Stimulated activated CD8-positive, alpha-beta memory T cell treated with anti-CD3 and anti-CD28 coated beads, Interleukin-12 subunit alpha, Interleukin-12 subunit beta, amount 100 ng/mL, for 1 hour (primary cell): ENCODE measurements around the gene KATNB1.
"Not testable (repeated sequence)": the region's sequence is repeated elsewhere in the genome, so short reads cannot be mapped to it uniquely, and the experiment has no call there.

Source experiments
- DNase-seq: peaks from one replicate; pipeline ENCODE4 v3.0.0-alpha.2; 2020; ENCODE audit warnings: low read depth

Gene KATNB1

DNA sequence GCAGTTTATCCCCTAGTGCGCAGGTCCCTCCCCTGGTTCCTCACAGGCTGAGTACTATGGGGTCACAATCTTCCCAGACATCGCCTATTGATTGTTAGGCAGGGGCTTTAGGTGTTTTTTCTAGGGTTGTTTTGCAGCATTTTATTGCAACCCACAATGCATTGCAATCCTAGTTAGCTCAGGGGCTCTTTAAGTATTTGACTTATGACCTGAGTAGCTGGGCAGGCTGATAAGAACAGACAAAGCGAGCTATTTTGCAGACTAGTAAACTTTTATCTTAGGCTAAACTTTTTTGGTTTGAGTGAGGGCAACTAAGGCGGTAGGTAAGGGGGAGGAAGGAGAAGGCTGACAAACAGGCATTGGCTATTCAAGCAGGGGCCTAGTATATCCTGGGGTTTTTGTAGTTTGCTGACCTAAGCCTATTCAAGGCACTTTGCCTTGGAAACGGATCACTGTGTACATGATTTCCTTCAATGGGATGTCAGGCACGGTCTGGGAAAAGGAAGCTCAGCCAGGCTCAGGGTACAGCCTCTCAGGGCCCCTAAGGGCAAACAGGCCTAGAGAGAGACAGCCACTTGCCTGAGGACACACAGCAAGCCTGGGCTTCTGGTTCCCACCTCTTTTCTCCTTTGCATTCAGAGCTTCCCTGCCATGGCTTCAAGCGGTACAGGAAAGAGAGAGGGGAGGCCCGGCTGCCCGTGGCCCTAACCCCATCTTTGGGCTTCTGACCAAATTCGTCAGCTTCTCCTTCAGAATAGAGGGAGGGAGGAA lies 34.6 kb upstream of the KATNB1 start:
- no peak for DNase-seq

DNA sequence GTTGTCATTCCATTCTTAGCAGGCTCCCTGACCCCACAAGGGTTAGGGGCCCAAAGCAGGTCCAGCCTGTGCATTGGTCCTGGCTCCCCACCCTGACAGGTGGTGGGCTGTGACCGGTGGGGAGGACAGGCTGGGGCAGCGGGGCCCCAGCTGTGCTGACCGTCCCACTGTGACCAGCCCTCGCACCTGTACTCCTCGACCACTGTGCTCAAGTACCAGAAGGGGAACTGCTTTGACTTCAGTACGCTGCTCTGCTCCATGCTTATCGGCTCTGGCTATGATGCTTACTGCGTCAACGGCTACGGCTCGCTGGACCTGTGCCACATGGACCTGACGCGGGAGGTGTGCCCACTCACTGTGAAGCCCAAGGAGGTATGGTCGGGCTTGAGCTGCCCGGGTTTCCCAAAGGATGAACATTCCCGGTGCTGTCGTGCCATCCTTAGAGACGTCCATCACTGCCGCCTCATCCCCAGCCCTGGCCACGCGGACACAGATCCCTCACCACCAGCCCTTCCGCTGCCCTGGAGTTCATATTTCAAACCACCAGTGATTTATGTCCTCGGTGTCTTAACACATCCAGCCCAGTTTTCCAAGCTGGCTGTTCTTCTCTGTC lies 33.7 kb upstream of the KATNB1 start:
- DNase-seq: no peak

DNA sequence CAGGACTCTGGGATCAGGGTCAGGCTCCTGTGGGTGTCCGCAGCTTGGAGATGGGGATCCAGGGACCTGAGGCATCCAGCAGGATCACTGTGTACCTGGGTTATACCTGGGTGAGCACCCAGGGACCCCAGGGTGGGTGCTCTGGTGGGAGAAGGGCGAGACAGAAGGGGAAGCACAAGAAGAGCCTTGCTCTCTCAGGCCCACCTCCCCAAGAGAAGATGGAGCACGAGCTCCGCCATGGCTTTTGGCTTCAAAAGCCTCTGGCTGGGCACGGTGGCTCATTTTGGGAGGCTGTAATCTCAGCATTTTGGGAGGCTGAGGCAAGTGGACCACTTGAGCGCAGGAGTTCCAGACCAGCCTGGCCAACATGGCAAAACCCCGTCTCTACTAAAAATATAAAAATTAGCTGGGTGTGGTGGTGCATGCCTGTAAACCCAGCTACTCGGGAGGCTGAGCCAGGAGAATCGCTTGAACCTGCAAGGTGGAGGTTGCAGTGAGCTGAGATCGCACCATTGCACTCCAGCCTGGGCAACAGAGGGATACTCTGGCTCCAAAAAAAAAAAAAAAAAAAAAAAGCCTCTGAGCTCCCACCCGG lies 32.1 kb upstream of the KATNB1 start:
- DNase-seq: no peak

DNA sequence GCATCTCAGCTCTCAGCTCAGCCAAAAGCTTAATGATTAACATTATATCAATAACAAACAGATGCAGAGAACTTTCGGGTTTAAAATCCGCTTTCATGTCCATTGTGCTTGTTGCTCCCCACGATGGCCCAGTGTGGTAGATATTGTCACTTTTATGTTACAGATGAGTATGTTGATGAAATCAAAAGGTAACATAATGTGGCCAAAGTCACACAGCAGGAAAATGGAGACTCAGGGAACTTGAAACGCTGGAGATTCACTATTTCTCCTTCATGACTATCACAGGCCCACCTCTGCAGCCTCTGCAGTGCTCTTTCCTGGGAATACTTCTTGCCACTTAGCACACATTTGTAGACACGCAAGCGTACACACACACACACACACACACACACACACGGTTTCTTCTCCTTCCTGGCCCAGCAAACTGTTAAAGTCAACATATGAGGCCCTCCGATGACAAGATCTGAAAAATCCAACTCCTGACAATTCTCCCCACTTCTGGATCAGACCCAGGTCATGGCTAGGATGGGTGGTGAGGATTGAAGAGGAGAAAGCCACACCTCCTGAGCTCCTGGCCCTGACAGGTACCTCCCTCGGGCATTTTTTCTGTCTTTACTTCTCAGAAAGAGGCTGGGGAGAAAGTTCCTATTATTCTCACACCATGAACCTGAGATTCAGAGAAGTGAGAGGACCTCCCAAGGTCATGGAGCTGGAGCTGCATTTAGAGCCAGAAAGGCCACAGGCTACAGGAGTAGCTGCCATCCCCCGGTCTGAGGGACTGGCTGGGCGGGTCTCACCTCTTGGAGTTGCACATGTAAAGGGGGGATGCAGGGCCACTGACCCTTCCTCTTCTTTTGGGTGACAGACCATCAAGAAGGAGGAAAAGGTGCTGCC lies 31.3 kb upstream of the KATNB1 start:
- no peak for DNase-seq

DNA sequence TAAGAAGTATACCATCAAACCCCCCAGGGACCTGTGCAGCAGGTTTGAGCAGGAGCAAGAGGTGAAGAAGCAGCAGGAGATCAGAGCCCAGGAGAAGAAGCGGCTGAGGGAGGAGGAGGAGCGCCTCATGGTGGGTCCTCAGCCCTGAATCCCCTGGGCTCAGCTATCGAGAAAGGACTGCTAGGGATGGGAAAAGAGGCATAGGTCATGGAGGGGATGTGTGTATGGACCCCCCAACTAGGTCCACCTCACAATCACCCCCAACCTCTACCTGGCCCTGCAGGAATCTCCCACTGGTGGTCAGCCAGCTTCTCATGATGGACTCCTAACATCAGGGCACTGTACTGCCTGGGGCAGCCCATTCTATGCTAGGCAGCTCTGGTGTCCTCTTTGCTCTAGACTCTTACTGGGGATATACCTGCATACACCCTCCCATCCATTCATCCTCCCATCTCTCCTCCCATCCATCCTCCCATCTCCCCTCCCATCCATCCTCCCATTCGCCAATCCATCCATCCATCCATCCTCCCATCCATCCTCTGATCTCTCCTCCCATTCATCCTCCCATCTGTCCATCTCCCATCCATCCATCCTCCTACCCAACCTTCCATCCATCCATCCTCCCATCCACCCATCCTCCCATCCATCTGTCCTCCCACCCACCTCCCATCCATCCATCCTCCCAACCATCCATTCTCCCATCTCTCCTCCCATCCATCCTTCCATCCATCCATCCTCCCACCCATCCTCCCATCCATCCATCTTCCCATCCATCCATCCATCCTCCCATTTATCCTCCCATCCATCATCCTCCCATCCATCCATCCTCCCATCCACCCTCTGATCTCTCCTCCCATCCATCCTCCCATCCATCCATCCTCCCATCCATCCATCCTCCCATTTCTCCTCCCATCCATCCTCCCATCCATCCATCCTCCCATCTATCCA lies 30.4 kb upstream of the KATNB1 start:
- DNase-seq: no peak

DNA sequence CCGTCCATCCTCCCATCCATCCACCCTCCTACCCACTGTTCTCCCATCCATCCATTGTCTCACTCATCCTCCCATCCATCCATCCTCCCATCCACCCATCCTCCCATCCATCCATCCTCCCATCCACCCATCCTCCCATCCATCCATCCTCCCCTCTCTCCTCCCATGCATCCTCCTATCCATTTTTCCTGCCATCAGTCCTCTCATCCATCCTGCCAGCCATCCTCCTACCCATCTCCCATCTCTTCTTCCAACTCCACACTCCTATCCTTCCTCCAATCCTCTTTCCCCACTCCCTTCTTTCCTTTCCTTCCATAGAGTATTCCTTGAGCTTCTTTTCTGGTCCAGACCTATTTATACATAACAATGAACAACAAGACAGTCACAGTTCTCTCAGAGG lies 28.9 kb upstream of the KATNB1 start:
- no peak for DNase-seq

DNA sequence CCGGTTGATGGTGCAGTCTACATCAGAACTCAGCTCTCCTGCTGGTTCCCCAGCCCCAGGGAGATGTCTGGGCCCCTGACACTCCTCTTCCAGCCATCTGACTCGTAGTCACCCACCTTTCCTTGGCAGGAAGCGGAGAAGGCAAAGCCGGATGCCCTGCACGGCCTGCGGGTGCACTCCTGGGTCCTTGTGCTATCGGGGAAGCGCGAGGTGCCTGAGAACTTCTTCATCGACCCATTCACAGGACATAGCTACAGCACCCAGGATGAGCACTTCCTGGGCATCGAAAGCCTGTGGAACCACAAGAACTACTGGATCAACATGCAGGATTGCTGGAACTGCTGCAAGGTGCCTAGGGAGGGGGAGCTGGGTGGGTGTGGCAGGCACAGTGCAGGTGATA lies 28.2 kb upstream of the KATNB1 start:
- no peak for DNase-seq

DNA sequence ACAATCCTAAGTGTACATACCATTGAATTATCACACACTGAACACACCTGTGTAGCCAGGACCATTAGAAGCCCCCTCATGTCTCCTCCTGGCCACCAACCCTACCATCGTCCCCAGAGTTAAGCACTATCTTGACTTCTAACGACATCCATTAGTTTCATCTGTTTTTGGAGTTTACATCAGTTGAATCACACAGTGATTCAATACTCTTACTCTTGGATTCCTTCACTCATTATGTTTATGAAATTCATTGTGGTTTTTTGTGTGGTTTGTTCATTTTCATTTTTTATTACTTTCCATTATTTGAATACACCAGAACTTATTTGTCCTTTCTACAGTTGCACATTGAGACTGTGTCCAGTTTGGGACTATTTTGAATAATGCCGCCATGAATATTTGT lies 27.4 kb upstream of the KATNB1 start:
- no peak for DNase-seq

DNA sequence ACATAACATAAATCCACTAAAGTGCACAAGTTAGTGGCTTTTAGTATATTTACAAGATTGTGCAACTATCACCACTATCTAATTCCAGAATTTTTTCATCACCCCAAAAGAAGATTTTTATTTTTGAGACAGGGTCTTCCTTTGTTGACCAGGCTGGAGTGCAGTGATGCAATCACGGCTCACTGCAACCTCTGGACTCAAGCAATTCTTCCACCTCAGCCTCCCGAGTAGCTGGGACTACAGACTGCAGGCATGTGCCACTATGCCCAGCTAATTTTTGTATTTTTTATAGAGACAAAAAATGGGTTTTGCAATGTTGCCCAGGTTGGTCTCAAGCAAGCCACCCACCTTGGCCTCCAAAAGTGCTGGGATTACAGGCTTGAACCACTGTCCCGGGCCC lies 25.9 kb upstream of the KATNB1 start:
- DNase-seq: no peak

DNA sequence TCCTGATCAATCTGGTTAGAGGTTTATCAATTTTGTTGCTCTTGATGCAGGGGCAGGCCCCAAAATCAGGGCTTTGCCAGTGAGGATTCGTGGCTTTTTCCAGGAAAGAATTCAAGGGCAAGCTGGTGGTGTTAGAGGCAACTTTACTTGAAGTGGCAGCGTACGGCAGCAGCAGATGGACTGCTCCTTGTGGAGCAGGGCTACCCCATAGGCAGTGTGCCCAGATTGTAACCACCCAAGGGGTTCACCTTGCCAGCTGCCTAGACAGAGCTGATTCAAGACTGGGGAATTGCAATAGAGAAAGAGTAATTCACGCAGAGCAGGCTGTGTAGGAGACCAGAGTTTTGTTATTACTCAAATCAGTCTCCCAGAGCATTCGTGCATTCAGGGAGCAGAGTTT lies 24.2 kb upstream of the KATNB1 start:
- DNase-seq: no peak

DNA sequence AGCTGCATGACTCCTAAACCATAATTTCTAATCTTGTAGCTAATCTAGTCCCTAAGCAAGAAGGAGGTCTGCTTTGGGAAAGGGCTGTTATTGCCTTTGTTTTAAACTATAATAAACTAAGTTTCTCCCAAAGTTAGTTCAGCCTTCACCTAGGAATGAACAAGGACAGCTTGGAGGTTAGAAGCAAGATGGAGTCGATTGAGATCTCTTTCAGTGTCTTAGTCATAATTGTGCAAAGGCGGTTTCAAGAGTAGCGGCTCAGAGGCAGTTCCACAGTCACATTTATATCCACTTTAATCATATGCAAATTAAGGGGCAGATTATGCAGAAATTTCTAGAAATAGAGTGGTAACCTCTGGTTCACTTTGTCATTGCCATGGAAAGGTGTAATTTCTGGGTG lies 23.6 kb upstream of the KATNB1 start:
- no peak for DNase-seq

DNA sequence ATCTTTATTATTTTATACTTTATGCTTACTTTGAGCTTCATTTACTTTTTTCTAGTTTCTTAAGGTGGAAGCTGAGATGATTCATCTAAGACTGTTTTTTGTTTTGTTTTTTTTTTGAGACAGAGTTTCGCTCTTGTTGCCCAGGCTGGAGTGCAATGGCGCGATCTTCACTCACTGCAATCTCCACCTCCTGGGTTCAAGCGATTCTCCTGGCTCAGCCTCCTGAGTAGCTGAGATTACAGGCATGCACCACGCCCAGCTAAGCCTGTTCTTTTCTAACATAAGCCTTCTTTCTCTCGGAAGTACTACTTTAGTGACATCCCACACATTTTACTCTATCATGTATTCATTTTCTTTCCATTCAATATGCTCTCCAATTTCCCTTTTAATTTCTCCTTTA lies 23.0 kb upstream of the KATNB1 start:
- not testable (repeated sequence) for DNase-seq

DNA sequence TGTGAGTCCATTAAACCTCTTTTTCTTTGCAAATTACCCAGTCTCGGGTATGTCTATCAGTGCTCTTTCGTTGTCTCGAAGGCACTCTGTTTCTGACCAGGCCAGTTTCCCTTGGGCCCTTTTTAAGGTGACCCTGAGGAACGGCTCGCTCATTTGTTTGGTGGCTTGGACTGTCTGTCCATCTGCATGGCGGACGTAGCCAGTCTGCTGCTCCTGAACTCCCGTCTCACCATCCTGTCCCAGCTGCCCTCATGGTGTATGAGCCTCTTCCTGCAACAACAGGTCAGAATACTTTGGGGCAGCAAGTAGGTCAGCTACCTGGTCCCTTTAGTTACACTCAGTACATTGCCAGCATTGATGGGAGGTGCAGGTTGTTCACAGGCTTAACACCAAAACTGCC lies 22.0 kb upstream of the KATNB1 start:
- DNase-seq: no peak

DNA sequence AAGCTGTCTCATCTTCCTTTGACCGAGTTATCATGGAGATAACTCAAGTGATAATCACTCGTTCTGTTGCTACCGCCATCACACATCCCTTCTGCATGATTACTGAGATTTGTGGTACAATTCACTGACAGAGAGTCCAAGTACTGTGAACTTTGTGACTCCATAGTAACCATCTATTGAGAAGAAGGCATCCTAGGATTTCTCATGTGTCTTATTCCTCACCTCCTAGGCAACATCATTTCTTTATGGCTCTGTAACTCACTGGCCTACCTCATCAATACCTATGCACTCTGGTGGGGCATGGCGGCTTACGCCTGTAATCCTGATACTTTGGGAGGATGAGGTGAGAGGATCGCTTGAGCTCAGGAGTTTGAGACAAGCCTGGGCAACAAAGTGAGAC lies 21.5 kb upstream of the KATNB1 start:
- DNase-seq: no peak

DNA sequence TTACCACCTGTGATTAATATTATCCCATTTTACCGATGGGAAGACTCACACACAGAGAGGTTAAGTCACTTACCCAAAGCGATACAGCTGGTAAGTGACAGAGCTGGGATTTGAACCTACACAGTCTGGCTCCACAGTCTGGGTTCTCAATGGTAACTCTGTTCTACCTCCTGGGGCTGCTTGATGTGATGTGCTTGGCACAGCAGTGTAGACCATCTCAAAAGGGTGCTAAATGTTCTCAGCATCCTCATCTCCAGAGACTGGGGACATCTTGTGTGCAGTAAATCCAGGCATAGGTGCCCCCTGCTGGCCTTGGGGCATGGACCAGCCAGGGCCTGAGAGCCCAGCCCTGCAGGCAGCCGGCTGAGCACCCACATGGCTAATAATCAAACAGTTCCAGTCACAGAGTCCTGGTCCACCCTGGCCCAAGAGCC lies 15.4 kb upstream of the KATNB1 start:
- peak; percentile 10 for DNase-seq

DNA sequence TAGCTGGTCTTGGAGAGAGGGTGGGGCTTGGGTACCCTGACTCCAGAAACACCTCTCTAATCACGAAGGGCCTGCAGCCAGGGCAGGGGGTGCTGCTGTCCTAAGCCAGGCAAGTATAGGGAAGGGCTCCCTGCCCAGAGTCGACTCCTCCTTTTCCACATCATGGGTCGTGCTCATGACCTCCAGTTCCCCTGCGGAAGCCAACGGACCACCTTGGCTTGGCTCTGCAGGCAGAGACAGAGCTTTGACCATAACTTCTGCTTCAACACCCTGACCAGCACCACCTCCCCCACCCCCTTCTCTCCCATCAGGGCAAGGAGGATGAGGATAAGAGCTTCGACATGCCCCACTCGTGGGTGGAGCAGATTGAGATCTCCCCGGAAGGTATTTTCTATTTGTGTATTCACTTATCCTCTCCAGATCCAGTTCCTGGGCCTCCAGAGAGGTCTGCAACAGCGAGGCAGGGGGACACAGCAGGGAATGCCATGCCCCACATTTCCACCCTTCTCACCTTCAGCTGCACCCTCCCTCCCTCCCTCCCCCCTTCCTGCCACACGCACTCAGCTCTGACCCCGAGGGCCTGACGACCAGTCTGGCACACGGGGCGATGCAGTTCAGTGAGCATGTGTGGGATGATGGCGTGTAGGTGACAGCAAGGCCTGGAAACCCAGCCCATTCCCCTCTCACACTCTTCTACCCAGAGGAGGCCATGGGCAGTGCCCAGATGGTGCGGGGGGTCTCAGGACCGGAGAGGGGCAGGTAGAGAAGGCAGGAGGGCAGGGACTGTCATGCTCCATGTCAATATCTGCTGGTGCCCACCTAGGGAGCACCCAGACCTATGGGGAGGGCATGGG lies 14.0 kb upstream of the KATNB1 start:
- DNase-seq: no peak

DNA sequence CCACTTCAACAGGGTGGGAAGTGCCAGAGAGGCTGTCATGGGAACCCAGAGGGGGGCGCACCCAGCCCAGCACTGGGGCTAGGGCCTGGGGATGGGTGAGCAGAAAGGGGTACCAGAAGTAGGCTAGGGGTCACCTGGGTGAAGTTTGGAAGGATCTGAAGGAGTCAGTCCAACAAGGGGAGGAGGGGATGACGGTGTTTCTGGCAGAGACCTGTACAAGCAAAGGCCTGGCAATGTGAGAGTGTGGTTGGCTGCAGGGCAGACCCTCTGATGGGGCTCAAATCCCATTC lies 13.4 kb upstream of the KATNB1 start:
- DNase-seq: no peak

DNA sequence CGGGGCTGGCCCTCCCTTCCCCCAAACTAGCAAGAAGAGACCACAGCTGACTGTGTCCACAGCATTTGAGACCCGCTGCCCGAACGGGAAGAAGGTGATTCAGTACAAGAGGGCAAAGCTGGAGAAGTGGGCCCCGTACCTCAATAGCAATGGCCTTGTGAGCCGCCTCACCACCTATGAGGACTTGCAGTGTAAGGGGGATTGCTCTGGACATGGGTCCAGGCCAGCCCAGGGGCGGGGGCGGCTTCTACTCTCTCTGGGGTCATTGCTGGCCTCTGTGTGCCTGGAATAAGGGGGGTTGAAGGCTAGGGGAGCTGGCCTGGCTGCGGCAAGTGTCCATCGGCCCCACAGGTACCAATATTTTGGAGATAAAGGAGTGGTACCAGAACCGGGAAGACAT lies 12.9 kb upstream of the KATNB1 start:
- DNase-seq: no peak

DNA sequence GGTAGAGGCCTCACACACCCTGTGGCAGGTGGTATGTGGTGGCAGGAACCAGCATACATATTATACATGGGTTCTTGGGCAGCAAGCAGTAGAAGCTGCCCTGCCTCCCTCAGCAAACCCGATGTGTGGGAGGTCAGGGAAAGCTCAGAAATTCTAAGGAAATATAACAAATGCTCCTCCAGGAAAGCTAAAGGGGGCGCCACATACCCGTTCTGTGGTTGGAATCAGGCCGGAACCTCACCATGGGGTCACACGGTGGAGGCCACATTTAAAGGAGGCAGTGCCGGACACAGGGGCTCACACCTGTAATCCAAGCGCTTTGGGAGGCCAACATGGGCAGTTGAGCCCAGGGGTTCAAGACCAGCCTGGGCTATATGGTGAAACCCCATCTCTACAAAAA lies 12.4 kb upstream of the KATNB1 start:
- no peak for DNase-seq

DNA sequence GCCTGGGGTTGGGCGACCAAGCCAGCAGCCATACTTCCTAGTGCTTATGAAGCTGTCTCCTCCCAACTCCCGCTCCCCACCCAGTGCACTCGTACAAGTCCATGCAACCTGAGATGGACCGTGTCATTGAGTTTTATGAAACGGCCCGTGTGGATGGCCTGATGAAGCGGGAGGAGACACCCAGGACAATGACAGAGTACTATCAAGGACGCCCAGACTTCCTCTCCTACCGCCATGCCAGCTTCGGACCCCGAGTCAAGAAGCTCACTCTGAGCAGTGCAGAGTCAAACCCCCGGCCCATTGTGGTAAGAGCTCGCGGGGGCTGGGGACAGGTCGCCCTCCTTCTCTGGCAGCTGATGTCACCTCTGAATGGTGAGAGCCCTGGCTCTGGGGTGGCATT lies 11.0 kb upstream of the KATNB1 start:
- DNase-seq: no peak

DNA sequence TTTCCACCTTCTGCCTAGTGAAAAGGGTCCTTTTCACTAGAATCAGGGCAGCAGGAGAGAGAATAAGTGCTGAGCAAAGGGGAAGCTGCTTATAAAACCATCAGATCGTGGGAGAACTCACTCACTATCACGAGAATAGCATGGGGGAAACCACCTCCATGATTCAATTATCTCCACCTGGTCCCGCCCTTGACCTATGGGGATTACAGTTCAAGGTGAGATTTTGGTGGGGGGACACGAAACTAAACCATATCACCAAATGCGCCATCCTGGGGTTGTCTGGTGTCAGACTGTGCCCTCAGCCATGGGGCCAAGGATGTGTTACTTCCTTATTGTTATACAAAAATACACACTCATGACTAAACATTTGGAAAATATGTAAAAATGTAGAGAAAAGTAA lies 10.4 kb upstream of the KATNB1 start:
- DNase-seq: no peak
